Activated naive CD8-positive, alpha-beta T cell (primary cell): ENCODE data around the gene PDCD1.
A peak's percentile ranks its signal among the peaks of the same experiment; 100 is the strongest.
"Not testable (repeated sequence)": the region's sequence is repeated elsewhere in the genome, so short reads cannot be mapped to it uniquely, and the experiment has no call there.

Source experiments
- H3K27ac Mint-ChIP-seq: one replicate; pipeline ENCODE4 v1.8.0; 2021; ENCODE audit warnings: mixed read lengths
- H3K27me3 Mint-ChIP-seq: one replicate; pipeline ENCODE4 v1.8.0; 2021; ENCODE audit warnings: mixed read lengths
- H3K36me3 Mint-ChIP-seq: one replicate; pipeline ENCODE4 v1.8.0; 2021; ENCODE audit warnings: mixed read lengths
- H3K4me1 Mint-ChIP-seq: one replicate; pipeline ENCODE4 v1.8.0; 2021; ENCODE audit warnings: low read depth, mixed read lengths
- H3K4me3 Mint-ChIP-seq: one replicate; pipeline ENCODE4 v1.8.0; 2021; ENCODE audit warnings: mild to moderate bottlenecking, mixed read lengths
- H3K9me3 Mint-ChIP-seq: one replicate; pipeline ENCODE4 v1.8.0; 2021; ENCODE audit warnings: low read depth, mixed read lengths

Gene PDCD1

GRCh38 chr2:241858206-241859016 lies at the start of gene PDCD1:
Gene PDCD1, minus strand, starts transcription at chr2:241858894. Its CDS starts 56 bp downstream, at chr2:241858838.
- Mint-ChIP-seq H3K27me3 (no peaks in the 10 kb centered on the region), H3K36me3 (peaks cover 2% of the 10 kb centered on the region), H3K4me3 (peak within 1 kb of the TSS; percentile 82), H3K27ac (peak within 1 kb of the TSS; percentile 93), H3K9me3 (no peaks in the 10 kb centered on the region), H3K4me1 (peaks cover 31% of the 10 kb centered on the region)

- not testable (repeated sequence) for H3K4me1 Mint-ChIP-seq, H3K27me3 Mint-ChIP-seq, H3K27ac Mint-ChIP-seq
Measured at GRCh38 chr2:241907831-241908230, 49.1 kb upstream of the PDCD1 start.

GRCh38 chr2:241906826-241907570 lies 48.3 kb upstream of the PDCD1 start:
- no peaks in the 10 kb centered on the region for H3K9me3 Mint-ChIP-seq
- peaks cover 12% of the 10 kb centered on the region for H3K36me3 Mint-ChIP-seq

More at GRCh38 chr2:241907831-241908230, 49.1 kb upstream of the PDCD1 start:
- not testable (repeated sequence) for H3K4me3 Mint-ChIP-seq, H3K9me3 Mint-ChIP-seq
- peaks cover 14% of the 10 kb centered on the region for H3K36me3 Mint-ChIP-seq

GRCh38 chr2:241906378-241906770 lies 47.7 kb upstream of the PDCD1 start:
- H3K4me1 Mint-ChIP-seq, H3K9me3 Mint-ChIP-seq, H3K27ac Mint-ChIP-seq, H3K4me3 Mint-ChIP-seq, H3K36me3 Mint-ChIP-seq, H3K27me3 Mint-ChIP-seq: not testable (repeated sequence)

More at GRCh38 chr2:241906826-241907570, 48.3 kb upstream of the PDCD1 start:
- Mint-ChIP-seq H3K27me3 (no peaks in the 10 kb centered on the region), H3K4me1 (no peaks in the 10 kb centered on the region), H3K4me3 (no peak overlapping the region), H3K27ac (no peak overlapping the region)

GRCh38 chr2:241905716-241906377 lies 47.2 kb upstream of the PDCD1 start:
- no peaks in the 10 kb centered on the region for H3K9me3 Mint-ChIP-seq
- H3K4me1 Mint-ChIP-seq, result no peaks in the 10 kb centered on the region
- peaks cover 3% of the 10 kb centered on the region for H3K36me3 Mint-ChIP-seq
- no peak overlapping the region for H3K27ac Mint-ChIP-seq
- no peaks in the 10 kb centered on the region for H3K27me3 Mint-ChIP-seq
- no peak overlapping the region for H3K4me3 Mint-ChIP-seq

GRCh38 chr2:241904791-241905710 lies 46.4 kb upstream of the PDCD1 start:
- Mint-ChIP-seq H3K27me3 (no peaks in the 10 kb centered on the region), H3K4me1 (no peaks in the 10 kb centered on the region), H3K36me3 (no peaks in the 10 kb centered on the region), H3K9me3 (no peaks in the 10 kb centered on the region), H3K27ac (no peak overlapping the region), H3K4me3 (no peak overlapping the region)

GRCh38 chr2:241904011-241904718 lies 45.5 kb upstream of the PDCD1 start:
- H3K27ac Mint-ChIP-seq, result no peak overlapping the region
- no peak overlapping the region for H3K4me3 Mint-ChIP-seq
- H3K4me1 Mint-ChIP-seq, result no peaks in the 10 kb centered on the region
- no peaks in the 10 kb centered on the region for H3K9me3 Mint-ChIP-seq
- no peaks in the 10 kb centered on the region for H3K27me3 Mint-ChIP-seq
- no peaks in the 10 kb centered on the region for H3K36me3 Mint-ChIP-seq

- H3K27me3 Mint-ChIP-seq, result no peaks in the 10 kb centered on the region
- H3K27ac Mint-ChIP-seq, result no peak overlapping the region
- H3K4me1 Mint-ChIP-seq, result no peaks in the 10 kb centered on the region
- H3K4me3 Mint-ChIP-seq, result no peak overlapping the region
- no peaks in the 10 kb centered on the region for H3K9me3 Mint-ChIP-seq
- H3K36me3 Mint-ChIP-seq, result no peaks in the 10 kb centered on the region
Measured at GRCh38 chr2:241903121-241904010, 44.7 kb upstream of the PDCD1 start.

GRCh38 chr2:241902357-241902991 lies 43.8 kb upstream of the PDCD1 start:
- no peaks in the 10 kb centered on the region for H3K4me1 Mint-ChIP-seq
- no peaks in the 10 kb centered on the region for H3K9me3 Mint-ChIP-seq
- H3K27me3 Mint-ChIP-seq, result no peaks in the 10 kb centered on the region
- H3K27ac Mint-ChIP-seq, result no peak overlapping the region
- peaks cover 2% of the 10 kb centered on the region for H3K36me3 Mint-ChIP-seq
- no peak overlapping the region for H3K4me3 Mint-ChIP-seq

- H3K27ac Mint-ChIP-seq, result no peak overlapping the region
- H3K4me3 Mint-ChIP-seq, result peak overlapping the region; percentile 81
- H3K36me3 Mint-ChIP-seq, result peaks cover 3% of the 10 kb centered on the region
Measured at GRCh38 chr2:241901500-241902351, 43.0 kb upstream of the PDCD1 start.

GRCh38 chr2:241901018-241901380 lies 42.3 kb upstream of the PDCD1 start:
- Mint-ChIP-seq H3K36me3 (peaks cover 3% of the 10 kb centered on the region), H3K27me3 (no peaks in the 10 kb centered on the region), H3K4me3 (peak overlapping the region; percentile 81), H3K27ac (no peak overlapping the region), H3K9me3 (no peaks in the 10 kb centered on the region), H3K4me1 (peaks cover 2% of the 10 kb centered on the region)

More at GRCh38 chr2:241901500-241902351, 43.0 kb upstream of the PDCD1 start:
- Mint-ChIP-seq H3K27me3 (no peaks in the 10 kb centered on the region), H3K9me3 (no peaks in the 10 kb centered on the region), H3K4me1 (no peaks in the 10 kb centered on the region)
